HG03066 (cell line): ENCODE data around the gene OLFM2.
"Not testable (repeated sequence)": the region's sequence is repeated elsewhere in the genome, so short reads cannot be mapped to it uniquely, and the experiment has no call there.

Experiments
- ATAC-seq: cut with Tn5 transposase; IDR thresholded peaks from one replicate; pipeline ENCODE4 v1.9.1; 2021; ENCODE audit warnings: low read depth; ENCODE audit not compliant: unreplicated experiment

The OLFM2 gene

DNA sequence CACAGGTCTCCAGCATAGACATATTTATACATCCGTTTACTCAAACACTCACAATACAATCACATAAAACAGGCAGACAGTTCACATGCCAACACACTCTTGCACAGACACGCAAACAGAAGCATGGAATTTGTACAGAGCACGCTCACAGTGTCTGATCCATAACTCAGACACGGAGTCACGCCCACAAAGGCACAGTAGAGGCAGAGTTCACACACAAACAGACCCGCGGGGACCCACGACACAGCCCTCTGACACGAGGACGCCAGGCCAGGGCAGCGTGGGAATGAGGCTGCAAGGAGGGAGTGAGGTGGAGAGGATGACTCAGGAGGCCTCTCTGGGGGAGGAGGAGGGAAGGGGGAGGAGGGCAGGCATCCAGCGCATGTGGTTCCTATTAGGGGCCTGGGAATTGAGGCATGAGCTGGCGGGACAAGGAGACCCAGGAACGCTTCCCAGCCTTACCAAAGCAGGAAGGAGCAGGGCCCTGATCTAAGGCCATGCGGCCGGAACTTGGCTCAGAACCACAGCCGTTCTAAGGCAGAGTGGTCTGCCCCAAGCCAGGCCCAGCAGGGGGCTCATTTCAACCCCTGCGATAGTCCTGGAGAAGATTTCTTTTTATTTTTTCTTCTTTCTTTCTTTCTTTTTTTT is 9.1 kb upstream of the OLFM2 start:
- no peak for ATAC-seq

DNA sequence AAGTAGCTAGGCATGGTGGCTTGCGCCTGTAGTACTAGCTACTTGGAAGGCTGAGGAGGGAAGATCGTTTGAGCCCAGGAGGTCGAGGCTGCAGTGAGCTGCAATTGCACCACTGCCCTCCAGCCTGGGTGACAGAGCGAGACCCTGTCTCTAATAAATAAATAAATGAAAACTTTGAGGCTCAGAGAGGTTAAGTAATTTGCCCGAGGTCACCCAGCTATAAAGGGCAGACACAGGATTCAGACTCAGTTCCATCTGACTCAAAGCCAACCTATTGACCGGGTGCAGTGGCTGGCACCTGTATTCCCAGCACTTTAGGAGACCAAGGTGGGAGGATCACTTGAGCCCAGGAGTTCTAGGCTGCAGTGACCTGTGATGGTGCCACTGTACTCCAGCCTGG is 7.4 kb upstream of the OLFM2 start:
- ATAC-seq, result no peak

DNA sequence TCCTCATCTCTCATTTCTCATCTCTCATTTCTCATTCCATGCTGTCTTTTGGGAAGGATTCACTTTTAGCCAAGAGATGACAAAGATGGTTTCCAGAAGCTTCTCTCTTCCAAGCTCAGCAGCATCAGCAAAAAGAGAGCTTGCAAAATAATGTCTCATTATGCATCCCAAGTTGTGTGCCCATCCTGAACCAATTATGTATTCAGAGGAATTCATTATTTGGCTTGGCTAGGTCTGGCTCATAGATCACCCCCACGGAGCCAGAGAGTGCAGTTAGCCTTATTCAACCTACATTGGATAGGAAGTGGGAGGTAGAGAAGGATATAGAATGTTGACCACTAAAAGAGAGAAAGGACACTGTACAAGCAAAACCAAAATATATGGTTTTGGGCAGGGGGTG is 5.4 kb upstream of the OLFM2 start:
- no peak for ATAC-seq

DNA sequence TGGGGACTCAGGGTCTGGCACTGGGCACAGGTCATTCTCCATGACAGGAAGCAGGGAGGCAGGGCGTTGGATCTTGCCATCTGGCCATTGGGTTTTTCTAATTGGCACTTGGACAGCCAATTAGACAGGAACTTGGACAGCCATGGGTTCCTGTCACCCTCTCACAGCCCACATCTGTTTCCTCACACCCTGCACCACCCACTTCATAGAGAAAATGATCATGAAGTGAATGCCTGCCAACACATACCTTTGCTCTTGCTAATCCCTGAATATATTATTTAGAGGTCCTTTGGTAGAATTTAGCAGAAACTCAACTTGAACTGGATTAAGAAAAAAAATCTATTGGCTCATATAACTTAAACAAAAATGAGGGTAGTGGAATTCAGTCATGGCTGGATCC is 4.9 kb upstream of the OLFM2 start:
- no peak for ATAC-seq

DNA sequence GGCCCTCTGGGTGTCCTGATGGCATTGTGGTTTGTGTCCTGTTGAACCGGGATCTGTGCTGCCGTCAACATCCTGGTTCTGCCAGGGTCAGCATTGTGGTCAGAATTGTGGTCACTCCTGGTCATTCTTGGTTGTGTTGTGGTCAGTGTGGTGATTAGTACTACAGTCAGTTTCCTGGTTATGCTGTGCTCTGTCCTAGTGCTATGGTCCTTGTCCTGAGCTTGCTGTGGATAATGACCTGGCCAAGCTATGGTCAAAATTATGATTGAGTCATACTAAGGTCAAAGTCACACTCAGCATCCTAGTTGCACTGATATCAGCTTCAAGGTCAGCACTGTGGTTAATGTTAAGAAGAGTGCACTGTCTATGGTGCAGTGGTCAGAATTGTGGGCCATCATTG is 4.5 kb upstream of the OLFM2 start:
- ATAC-seq, result no peak

DNA sequence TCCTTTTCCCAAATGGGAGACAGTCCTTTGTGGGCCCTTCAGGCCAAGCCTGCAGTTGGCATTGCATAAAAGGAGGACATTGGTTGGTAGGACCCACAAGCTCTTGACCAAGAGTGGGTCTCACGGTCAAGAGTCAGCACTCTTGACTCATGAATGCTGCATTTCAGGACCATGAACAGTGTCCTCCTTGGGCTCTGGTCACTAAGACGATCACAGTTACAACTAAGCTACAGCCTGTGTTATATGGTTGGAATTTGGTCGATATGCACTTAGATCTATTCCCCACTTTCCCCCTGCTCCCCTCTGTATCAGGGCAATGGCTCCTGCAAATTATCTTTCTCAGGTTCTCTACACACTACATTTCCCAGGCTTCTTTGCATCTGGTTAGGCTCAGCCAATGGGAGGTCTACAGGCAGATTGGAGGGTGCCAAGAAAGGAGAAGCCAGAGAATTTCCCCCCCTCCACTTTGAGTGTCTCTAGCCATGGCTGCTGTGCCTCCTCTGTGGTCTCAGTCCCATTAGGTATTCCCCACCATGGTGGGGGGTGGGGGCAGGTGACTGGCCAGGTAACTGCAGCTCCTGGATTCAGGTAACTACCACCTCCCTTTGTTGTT is 3.1 kb upstream of the OLFM2 start:
- ATAC-seq, result no peak

DNA sequence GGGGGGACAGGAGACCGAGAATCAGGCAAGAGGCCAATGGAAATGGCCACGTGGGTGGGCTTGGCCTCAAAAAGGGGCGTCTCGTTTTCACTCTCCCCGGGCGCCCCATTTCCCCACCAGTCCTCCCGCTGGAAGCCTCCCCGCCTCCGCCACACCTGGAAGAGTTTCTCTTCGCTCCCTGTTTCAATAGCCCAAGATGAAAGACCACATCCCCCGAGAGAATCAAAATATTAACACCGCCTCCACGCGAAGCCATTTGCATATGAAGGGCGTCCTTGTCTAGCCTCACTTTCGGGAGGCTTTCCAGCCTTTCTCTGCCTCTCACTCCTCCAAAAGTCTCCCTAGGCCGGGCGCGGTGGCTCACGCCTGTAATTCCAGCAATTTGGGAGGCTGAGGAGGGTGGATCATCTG is 691 bp upstream of the OLFM2 start:
- ATAC-seq, result no peak

DNA sequence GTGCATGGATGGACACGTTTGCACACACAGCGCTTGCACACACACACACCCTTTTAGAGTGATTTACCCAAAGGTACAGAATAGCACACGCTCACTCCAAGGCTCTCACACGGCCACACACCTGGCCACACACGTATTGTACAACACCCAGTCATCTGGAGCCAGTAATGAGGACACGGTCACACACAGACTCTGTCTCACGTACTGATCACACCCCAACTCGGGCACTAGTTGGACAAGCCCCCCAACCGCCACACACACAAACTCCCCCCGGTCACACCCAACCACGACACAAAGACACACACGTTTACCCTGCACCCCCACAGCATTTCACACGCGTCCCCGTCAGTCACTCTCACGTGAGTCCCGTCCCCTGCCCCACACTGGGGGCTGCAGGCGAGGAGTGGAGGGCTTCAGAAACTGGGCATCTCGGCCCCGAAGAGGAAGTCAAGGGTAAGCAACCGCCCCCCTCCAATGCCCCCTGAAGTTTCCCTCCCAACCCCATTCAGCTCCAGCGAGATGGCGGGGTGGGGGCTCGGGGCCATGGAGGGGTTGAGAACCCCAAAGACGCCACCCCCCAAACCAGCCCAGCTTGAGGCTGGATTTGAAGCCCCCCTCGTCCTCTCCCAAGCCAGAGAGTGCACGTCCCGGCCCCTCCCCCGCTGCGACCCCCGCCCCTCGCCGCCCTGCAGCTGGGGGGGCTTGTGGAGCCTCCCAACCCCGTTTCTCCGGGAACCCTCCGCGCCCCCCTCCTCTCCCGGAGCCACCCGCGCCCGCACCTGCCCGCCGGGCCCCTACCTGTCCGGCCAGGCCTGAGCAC is 599 bp downstream of the OLFM2 start:
- no peak for ATAC-seq

DNA sequence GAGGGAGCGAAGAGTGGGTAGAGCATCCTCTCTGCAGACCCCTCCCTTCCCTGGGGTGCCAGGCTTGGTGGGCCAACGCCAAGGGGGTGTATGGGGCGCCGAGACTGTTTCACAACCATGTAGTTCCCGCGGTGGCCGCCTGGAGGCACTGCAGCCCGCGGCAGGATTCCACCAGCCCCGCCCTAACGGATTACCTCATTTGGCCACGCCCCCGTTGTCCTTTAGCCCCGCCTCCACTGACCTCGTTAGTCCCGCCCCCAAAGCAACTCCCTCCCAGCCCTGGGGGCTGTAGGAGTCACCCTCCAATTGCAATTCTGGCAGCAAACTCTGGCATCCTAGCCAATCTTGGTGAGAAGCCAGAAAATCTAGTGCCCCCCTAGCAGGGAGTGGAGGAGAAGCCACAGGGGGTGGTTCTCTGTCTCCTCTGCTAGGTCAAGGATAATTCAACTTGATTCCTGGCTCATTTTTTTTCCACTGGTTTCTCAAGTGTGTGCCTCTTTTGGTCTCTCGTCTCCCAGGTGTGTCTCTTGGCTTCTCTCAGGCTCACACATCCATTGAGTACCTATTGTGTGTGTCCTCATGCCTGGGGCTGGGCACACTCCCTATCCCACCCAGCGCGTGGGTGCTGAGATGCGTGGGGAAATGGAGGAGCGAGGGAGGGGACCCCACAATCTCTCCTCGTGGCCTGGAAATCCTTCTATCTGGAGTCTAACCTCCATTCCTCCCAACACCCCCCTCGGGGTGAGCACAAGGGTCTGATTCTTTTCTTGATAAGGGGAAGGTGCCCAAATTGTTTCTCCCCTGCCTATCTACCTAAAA is 2.0 kb downstream of the OLFM2 start:
- no peak for ATAC-seq

DNA sequence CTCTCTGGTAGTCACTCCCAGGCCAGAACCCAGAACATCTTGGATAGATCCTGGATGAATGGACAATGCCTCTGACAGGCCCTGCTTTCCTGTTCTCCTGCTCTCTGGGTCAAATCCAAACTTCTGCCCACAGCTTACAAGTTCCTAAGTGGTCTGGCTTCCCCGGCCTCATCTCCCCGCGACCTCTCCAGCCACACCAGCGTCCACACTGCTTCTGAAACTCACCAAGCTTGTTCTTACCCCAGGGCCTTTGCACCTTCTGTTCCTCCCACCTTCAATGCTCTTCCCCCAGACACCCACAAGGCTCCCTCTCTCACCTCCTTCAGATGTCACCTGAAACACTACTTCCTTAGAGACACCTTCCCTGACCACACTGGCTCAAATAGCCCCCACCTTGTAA is 3.5 kb downstream of the OLFM2 start:
- no peak for ATAC-seq

DNA sequence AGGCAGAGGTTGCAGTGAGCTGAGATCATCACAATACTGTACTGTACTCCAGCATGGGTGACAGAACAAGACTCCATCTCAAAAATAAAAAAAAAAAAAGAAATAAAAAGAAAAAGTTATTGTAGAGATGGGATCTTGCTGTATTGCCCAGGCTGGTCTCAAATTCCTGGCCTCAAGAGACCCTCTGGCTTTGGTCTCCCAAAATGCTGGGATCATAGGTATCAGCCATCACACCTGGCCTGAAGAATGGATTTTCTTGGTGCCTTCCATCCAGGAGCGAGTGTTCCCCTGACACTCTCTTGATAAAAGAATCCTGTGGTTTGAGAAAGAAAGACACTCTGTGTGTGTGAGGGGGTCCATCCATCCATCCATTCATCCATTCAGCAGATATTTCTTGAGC is 4.7 kb downstream of the OLFM2 start:
- ATAC-seq, result no peak

DNA sequence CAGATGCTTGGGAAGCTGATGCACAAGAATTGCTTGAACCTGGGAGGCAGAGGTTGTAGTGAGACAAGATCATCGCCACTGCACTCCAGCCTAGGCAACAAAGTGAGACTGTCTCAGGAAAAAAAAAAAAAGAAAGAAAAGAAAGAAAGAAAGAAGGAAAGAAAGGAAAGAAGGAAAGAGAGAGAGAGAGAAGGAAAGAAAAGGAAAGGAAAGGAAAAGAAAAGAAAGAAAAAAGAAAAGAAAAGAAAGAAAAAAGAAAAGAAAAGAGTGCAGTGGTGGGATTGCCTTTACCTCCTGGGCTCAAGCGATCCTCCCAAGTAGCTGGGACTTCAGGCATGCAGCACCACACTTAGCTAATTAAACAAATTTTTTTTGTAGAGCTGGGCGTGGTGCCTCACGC is 12.9 kb downstream of the OLFM2 start:
- no peak for ATAC-seq

DNA sequence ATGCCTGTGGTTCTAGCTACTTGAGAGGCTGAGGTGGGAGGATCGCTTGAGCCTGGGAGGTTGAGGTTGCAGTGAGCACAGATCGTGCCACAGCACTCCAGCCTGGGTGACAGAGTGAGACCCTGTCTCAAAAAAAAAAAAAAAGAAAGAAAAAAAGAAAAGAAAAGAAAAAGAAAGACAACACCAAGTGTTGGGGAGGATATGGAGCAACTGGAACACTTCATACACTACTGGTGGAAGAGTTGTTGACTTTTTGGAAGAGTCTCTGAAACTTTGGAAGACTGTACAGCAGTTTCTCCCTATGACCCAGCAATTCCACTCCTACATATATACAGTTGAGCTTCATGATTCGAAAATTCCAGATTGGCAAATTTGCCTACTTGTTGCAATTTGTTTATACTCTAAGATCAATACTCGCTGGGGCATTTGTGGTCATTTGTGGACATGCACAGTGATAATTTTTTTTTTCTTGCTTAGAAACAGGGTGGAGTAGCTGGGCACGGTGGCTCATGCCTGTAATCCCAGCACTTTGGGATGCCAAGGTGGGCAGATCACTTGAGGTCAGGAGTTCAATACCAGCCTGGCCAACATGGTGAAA is 13.4 kb downstream of the OLFM2 start:
- ATAC-seq, result not testable (repeated sequence)

DNA sequence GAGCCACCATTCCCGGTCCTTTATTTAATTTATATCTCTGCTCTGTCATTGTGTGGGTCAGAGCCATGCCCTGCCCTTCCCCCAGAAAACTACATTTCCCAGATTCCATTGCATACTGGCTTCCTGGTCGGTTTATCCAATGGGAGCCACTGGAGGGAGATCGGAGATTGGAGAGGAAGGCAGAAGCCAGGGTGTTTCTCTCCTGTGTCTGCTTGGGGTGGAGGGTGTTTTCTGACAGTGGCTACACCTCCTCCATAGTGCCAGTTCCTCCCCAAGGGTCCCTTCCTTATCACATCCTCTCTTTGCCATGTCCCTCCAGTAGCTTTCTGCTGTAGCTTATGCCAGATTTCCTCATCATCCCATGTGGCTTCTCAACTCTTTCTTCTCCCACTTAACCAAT is 19.0 kb downstream of the OLFM2 start:
- no peak for ATAC-seq

DNA sequence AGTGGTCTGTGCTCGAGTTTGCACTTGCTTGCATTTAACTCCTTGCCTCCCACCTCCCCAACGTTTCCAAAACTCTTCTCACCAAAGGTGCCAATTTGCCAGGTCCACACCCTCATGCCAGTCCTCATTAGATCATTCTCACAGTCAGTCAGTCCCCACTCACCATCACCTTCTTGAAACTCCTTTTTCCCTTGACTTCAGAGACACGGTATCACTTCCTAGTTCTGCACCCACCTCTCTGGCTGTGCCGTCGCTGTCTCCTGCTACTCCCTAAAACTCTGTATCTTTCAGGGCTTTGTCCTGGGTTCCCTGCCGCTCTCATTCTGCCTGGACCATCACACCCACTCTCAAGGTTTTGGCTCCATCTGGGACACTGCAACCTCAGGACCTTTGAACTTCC is 19.6 kb downstream of the OLFM2 start:
- ATAC-seq, result no peak

DNA sequence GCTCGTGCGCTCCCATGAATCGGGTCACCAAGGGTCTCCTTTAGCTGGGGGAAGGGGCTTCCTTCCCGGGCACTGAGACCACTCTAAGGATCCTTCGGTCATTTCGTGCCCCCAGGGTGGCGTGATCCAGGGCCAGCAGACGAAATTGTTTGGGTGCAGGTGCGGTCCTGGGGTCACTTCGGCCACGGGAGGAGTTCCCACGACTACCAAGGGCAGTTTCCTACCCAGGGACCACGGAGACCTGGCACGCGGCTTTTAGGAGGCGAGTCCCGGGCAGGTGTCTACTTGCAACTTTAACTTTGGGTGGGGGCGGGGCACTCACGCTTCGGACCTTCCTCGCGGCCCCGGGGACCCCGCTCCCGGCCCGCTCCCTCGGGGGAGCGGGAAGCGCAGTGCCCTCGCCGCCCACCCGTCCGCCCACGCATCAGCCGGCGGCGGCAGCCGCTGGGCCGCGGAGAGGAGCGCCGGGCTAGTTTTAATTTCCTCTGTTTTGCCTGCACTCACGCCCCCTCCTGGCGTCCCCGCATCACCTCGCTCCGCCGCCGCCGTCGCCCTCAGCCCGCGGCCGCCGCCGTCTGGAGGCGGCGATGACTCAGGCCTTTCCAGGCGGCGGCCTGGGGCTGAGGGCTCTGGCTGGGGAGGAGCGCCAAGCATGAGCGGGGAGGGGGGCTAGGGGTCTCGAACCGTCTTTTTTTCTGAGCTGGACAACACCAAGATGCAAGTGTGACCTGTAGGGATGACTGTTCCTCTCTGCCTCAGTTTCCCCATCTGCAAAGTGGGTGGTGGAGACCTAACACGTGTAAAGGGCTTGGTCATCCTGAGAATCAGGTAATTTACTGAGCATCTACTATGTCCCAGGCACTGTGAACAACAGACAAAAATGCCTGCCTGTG is 21.8 kb downstream of the OLFM2 start:
- no peak for ATAC-seq

DNA sequence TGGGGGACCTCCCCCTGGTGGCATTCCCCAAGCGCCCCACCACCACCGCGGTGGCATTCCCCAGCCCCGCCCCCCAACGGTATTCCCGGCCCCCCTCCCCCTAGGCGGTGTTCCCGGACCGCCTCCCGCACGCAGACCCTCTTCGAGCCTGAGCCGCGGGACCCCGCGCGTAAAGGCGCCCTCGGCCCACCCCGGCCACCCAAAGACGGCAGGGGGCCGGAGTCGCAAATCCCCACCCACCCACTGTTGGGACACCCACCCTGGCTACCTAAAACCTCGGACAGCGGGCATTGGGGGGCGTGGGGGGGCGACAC is 22.4 kb downstream of the OLFM2 start:
- ATAC-seq, result no peak

DNA sequence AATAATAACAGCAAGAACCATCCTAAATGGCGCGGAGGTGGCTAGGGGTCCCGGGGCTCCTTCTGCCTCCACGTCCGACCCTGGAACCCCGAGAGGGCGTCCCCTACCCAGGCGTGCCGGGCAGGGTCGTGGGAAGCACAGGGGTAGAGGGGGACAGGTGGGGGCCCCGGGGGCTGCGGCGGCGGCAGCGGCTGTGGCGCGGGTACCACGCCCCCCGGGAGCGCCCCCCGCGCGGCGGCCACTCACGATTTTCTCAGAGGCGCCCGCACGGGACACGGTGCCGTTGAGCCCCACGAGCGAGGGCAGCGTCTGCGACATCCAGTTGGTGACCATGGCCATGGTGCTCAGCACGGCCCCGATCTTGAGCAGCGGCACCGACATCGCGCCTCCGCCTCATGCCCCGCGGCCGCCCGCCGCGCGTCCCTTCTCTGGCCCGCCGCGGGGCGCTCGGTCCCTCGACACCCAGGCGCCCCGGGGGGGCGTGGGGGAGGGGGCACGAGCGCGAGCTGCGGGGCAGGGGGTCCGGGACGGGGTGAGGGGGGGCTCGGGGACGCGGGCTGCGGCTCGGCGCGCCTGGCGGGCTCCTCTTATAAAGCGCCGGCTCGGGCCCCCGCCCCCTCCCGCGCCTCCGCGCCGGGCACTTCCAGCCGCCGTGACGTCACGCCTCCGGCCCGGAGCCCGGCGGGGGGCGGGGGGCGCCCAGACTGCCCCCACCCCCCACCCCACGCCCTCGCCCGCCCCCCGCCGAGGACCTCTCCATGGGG is 22.9 kb downstream of the OLFM2 start:
- no peak for ATAC-seq

DNA sequence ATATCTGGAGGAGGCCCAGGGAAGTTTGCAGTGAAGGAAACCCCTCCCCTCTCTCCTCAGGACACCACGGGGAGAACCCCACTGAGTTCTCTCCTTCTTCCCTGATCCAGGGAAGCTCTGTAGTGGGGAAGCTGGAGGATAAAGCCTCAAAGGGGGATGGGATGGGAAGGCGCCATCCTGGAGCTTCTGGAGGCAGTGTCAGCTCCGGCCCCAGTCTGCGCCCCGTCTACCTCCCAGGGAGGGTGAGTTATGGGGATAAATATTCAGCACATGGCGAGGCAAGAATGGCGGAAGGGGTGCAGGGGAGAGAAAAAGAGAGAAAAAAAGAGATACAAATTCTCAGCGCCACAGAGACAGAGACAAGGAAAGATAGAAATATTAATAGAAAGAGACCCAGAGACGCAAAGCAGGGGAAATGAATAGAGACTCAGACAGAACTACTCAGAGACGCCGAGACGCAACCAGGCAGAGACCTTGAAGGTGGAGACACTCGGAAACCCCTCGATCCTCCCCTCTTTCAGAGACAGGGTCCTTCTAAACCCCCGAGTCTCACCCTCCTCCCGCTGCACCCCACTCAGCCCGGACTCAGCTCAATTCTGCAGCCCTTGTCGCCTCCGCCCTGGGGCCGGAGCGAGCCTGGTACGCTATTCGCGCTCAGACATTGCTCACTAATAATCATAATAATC is 23.6 kb downstream of the OLFM2 start:
- ATAC-seq, result no peak
